Uterus (tissue), 4 donors: ENCODE results near the gene ZNF423. TPM values are rescaled to one million over a fixed set of nuclear protein-coding genes. Genes with fewer than 3 reads are reported as not detected.

Experiments used
- DNase-seq, 2 donors: peaks; one replicate each; pipeline ENCODE4 v3.0.0-alpha.2; 2019 to 2020
- H3K27ac ChIP-seq, 2 donors: fragments of 200-600 bp; sonication (generic); 1 replicate in 1 of 2; 2 replicates in 1 of 2; pipeline ENCODE4 v1.5.1; 2016 to 2018
- H3K27me3 ChIP-seq, 2 donors: fragments of 200-600 bp; sonication (generic); one replicate each; pipeline ENCODE4 v1.5.1; 2018 to 2019; ENCODE audit warnings: control low read depth in 1 of 2
- H3K36me3 ChIP-seq, 2 donors: fragments of 200-600 bp; sonication (generic); one replicate each; pipeline ENCODE4 v1.5.1; 2019; ENCODE audit warnings: control low read depth in 1 of 2
- H3K4me1 ChIP-seq, 2 donors: fragments of 200-600 bp; sonication (generic); one replicate each; pipeline ENCODE4 v1.5.1; 2018 to 2019; ENCODE audit warnings: control low read depth in 1 of 2
- H3K4me3 ChIP-seq, 2 donors: fragments of 200-600 bp; sonication (generic); 1 replicate in 1 of 2; 2 replicates in 1 of 2; pipeline ENCODE4 v1.5.1; 2018 to 2019; ENCODE audit warnings: mild to moderate bottlenecking in 1 of 2
- H3K9me3 ChIP-seq, 2 donors: fragments of 200-600 bp; sonication (generic); one replicate each; pipeline ENCODE4 v1.5.1; 2019; ENCODE audit warnings: control low read depth in 1 of 2
- CTCF ChIP-seq, 4 experiments: fragments of 200-600 bp in 2 of 4; fragments of 450-650 bp in 2 of 4; sonication (generic) in 2 of 4; IDR thresholded peaks; one replicate each; pipeline ENCODE4 v1.5.1; 2016 to 2019; ENCODE audit warnings: antibody characterized with exemption in 4 of 4, mild to moderate bottlenecking in 2 of 4, moderate library complexity in 1 of 4
- POLR2A ChIP-seq, 2 donors: fragments of 450-650 bp; IDR thresholded peaks; one replicate each; pipeline ENCODE4 v1.6.1; 2016; ENCODE audit warnings: antibody characterized with exemption in 2 of 2, mild to moderate bottlenecking in 1 of 2, moderate library complexity in 1 of 2
- intact Hi-C: fragments of 100-400 bp; cut with DNase I; formaldehyde crosslinking; loops from one replicate; pipeline ENCODE4 v1.15.1; 2023; ENCODE audit warnings: low total_unique reads
- total RNA-seq, 4 donors: library from RNA; depleted of rRNA in 3 of 4; stranded (reverse); fragments of >200 nt in 3 of 4; gene quantifications; one replicate each; pipeline versions ENCODE4 v1.1.0 to v1.2.4, GENCODE V29; 2014 to 2023
- donor health status: DM: yes; HTN: yes; CAD: no.

The ZNF423 gene
- total RNA-seq, 4 donors from 2014 or later = 7.1 to 33.5 (median 14.7) TPM

GRCh38 chr16:49760815-49761214 is 95.1 kb downstream of the ZNF423 start:
- H3K9me3 ChIP-seq = no peaks in the 10 kb centered on the region
- TF ChIP-seq POLR2A (IDR thresholded peaks at IDR 0.05) (no peak), CTCF (IDR thresholded peaks at IDR 0.05) (no peak)
- H3K27ac ChIP-seq = no peak overlapping the region
- H3K27me3 ChIP-seq = no peaks in the 10 kb centered on the region
- no peak for DNase-seq
- intact Hi-C loops = no loop called here
- H3K36me3 ChIP-seq = no peaks in the 10 kb centered on the region
- H3K4me3 ChIP-seq = no peak overlapping the region
- H3K4me1 ChIP-seq = no peaks in the 10 kb centered on the region

DNA sequence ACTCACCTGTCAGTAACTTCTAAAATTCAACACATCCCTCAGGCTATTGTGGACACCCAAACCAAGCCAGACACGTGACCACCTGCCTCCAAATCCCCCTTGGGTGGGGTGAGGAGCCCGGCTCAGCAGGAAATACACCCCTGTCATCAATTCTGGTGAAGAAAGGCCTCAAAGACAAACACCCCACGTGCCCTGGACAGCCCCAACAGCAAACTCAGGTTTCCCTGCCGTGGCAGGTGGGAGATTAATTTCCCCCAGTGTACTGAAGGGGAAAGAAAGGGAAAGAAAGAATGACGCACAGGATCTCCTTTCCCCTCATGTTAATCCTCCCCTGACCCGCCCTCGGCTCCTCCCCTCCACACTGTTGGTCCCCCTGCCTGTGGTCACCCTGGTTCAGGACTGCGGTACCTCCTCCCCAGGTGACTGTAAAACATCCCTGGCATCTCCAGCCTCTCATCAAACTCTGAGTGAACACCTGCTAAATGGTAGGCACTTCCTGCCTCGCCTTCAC is 98.3 kb downstream of the ZNF423 start:
- Histone ChIP-seq H3K27me3 (no peaks in the 10 kb centered on the region), H3K9me3 (no peaks in the 10 kb centered on the region), H3K4me3 (no peak overlapping the region), H3K36me3 (no peaks in the 10 kb centered on the region), H3K27ac (no peak overlapping the region), H3K4me1 (no peaks in the 10 kb centered on the region)
- intact Hi-C loops = no loop called here
- no peak for DNase-seq
- TF ChIP-seq CTCF (IDR thresholded peaks at IDR 0.05) (no peak), POLR2A (IDR thresholded peaks at IDR 0.05) (no peak)

- no peak for TF ChIP-seq CTCF (IDR thresholded peaks at IDR 0.05)
- TF ChIP-seq POLR2A (IDR thresholded peaks at IDR 0.05) = no peak
- no peak for DNase-seq
- intact Hi-C loops = no loop called here
- Histone ChIP-seq H3K4me3 (no peak overlapping the region), H3K4me1 (no peaks in the 10 kb centered on the region), H3K9me3 (no peaks in the 10 kb centered on the region), H3K27ac (no peak overlapping the region), H3K27me3 (no peaks in the 10 kb centered on the region), H3K36me3 (no peaks in the 10 kb centered on the region)
These were observed 98.9 kb downstream of the ZNF423 start for GRCh38 chr16:49756775-49757558.

DNA sequence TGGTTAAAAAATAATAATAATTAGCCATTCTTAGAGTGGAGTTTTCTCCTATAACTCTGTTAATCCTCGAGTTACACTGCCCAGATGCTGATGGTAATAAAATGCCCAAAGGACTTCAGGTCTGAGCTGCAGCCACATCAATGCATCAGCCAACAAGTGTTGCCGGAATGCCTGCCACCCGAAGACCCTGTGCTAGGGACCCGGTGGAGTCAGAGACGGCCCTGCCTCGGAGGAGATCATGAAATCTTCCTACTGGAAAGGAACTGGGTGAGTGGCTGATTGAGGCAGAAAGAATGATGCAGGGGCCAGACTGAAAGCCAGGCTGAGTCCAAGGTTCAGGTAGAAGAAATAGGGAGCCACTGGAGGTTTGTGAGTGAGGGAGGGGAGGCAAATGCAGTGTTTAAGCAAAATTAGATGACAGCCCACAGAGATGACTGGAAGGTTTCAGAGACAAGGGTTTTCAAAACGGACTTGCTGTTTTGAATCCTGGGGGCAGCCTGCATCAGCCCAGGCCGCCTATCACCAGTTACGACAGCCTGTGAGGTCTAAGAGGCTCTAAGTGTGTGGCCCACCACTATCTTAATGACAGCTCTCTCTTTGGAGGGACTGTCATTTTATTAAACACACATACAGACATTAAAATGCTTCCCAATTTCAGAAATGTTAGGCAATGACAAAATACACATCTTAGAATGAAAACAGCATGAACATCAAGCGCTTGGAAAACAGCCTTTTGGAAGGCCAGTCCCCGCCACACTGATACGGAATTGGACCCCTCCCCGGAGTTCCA is 100.0 kb downstream of the ZNF423 start:
- H3K27me3 ChIP-seq = no peaks in the 10 kb centered on the region
- DNase-seq = no peak
- H3K9me3 ChIP-seq = no peaks in the 10 kb centered on the region
- peak overlapping the region in 1 of 2 donors; percentile 66 for H3K27ac ChIP-seq
- no peak overlapping the region for H3K4me3 ChIP-seq
- intact Hi-C loops = no loop called here
- no peaks in the 10 kb centered on the region for H3K4me1 ChIP-seq
- H3K36me3 ChIP-seq = no peaks in the 10 kb centered on the region
- no peak for TF ChIP-seq CTCF (IDR thresholded peaks at IDR 0.05)

DNA sequence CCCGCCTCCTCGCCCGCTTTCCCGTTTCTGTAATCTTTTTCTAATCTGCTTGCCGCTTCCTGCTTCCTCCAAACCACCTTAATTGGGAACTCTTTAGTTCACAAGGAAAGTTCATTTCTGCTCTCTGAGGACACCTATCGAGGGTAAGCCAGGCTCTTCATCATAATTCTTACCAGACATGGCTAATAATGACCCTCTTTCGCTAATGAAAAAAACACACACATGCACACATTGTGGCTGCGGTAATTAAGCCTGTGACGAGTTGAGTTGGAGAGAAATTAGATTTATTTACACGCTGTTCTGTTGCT is 100.6 kb downstream of the ZNF423 start:
- no peaks in the 10 kb centered on the region for H3K9me3 ChIP-seq
- H3K27me3 ChIP-seq = no peaks in the 10 kb centered on the region
- DNase-seq = peak in 1 of 2 donors; percentile 45
- TF ChIP-seq CTCF (IDR thresholded peaks at IDR 0.05) (peak; percentile 54 to 73 (median 66)), POLR2A (IDR thresholded peaks at IDR 0.05) (no peak)
- no peaks in the 10 kb centered on the region for H3K4me1 ChIP-seq
- H3K36me3 ChIP-seq = no peaks in the 10 kb centered on the region
- peak overlapping the region; percentile 61 to 66 for H3K27ac ChIP-seq
- H3K4me3 ChIP-seq = peak overlapping the region; percentile 26 to 33
- intact Hi-C loops = no loop called here
